HepG2 (cell line): ENCODE measurements around the gene DNALI1.

Source experiments
- HDAC1 ChIP-seq: sonication (generic); formaldehyde crosslinking; IDR thresholded peaks from 2 replicates; pipeline ENCODE4 v1.5.1; 2020; ENCODE audit warnings: mild to moderate bottlenecking, missing genetic modification reagents
- NR2F6 ChIP-seq, 2 experiments: IDR thresholded peaks; 2 replicates each; pipeline ENCODE4 v1.6.1; 2016; ENCODE audit warnings: antibody characterized with exemption in 1 of 2, mild to moderate bottlenecking in 1 of 2
- RFX5 ChIP-seq: IDR thresholded peaks from 2 replicates; pipeline ENCODE4 v1.6.1; 2011; ENCODE audit warnings: low read depth, low read length, improper control_type of control experiment
- YY1 ChIP-seq: IDR thresholded peaks from 2 replicates; pipeline ENCODE4 v1.6.1; 2011; ENCODE audit warnings: low read length, low read depth, moderate library complexity, mild to moderate bottlenecking; ENCODE audit not compliant: insufficient read depth, insufficient replicate concordance
- ZNF121 ChIP-seq: sonication (generic); formaldehyde crosslinking; IDR thresholded peaks from 2 replicates; pipeline ENCODE4 v1.5.0; 2020; ENCODE audit warnings: mild to moderate bottlenecking, missing genetic modification reagents

GRCh38 chr1:37609002-37609401 lies 52.3 kb downstream of the DNALI1 start:
- no peak for TF ChIP-seq RFX5
- TF ChIP-seq YY1 = no peak
- no peak for TF ChIP-seq ZNF121 (CRISPR knock-in tag)
- no peak for TF ChIP-seq HDAC1
- TF ChIP-seq NR2F6 (IDR thresholded peaks at IDR 0.05) = no peak
- no peak for TF ChIP-seq NR2F6 (CRISPR knock-in tag; IDR thresholded peaks at IDR 0.05)
